GM18505 (cell line): ENCODE results near the gene PLEKHO2.
"Not testable (repeated sequence)": the region's sequence is repeated elsewhere in the genome, so short reads cannot be mapped to it uniquely, and the experiment has no call there.

Experiments used
- ATAC-seq: cut with Tn5 transposase; IDR thresholded peaks from one replicate; pipeline ENCODE4 v1.9.1; 2021; ENCODE audit not compliant: unreplicated experiment
- POLR2A ChIP-seq: IDR thresholded peaks from 4 replicates; pipeline ENCODE4 v1.6.1; 2011; ENCODE audit warnings: borderline replicate concordance; ENCODE audit not compliant: insufficient read depth, insufficient read length; ENCODE audit errors: extremely low read depth

PLEKHO2 gene, protein sequence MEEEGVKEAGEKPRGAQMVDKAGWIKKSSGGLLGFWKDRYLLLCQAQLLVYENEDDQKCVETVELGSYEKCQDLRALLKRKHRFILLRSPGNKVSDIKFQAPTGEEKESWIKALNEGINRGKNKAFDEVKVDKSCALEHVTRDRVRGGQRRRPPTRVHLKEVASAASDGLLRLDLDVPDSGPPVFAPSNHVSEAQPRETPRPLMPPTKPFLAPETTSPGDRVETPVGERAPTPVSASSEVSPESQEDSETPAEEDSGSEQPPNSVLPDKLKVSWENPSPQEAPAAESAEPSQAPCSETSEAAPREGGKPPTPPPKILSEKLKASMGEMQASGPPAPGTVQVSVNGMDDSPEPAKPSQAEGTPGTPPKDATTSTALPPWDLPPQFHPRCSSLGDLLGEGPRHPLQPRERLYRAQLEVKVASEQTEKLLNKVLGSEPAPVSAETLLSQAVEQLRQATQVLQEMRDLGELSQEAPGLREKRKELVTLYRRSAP

DNA sequence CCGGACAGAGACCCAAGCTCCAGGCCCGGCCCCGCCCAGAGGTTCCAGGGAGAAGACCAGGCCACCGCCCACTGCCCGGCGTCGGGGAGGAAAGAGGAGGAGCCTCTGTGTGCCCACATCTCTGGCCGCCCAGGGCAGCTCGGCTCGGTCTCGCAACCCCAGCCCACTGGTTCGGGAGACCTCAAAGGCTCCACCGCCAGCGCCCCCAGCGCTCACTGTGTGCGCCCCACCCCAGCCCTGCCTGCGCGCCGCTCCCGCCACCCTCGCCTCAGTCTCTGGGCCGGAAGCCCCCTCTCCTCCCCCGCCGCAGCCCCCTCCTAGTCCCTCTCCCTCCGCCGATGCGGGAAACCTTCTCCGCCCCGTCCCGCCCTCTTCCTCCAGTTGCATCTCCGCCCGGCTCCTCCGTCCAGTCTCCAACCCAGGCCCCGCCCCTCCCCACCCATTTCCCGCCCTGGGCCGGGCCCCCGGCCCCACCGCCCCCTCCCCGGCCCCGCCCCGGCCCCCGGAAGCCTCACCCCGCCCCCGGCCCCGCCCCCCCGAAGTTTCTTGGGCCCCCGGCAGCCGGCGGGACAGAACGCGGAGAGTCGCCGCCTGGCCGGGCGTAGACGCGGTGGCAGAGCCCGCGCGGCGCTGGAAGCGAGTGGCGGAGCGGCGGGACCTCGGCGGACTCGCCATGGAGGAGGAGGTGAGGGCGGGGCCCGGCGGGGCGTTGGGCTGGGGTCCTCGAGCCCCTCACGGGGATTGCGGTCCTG lies at the start of gene PLEKHO2:
Gene PLEKHO2 (plus strand): TSS at position 572 of the 752 bp plus-strand sequence. CDS start 102 bp downstream, at position 674.
- peak; percentile 53 for ATAC-seq
- peak; percentile 97 for TF ChIP-seq POLR2A

DNA sequence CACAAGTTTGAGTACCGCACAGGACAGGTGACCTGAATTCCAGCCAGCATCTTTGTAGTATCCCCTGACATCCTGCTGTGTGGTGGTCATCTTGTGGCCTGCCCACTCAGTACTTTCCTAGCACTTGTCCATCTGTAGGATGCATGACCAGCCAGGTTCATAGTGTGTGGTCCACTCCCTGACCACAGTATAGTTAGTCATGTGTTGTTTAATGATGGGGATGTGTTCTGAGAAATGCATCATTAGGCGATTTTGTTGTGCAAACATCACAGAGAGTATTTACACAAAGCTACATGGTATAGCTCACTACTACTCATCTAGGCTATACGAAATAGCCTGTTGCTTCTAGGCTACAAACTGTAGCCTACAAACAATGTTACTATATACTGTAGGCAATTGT lies 49.4 kb upstream of the PLEKHO2 start:
- no peak for TF ChIP-seq POLR2A

DNA sequence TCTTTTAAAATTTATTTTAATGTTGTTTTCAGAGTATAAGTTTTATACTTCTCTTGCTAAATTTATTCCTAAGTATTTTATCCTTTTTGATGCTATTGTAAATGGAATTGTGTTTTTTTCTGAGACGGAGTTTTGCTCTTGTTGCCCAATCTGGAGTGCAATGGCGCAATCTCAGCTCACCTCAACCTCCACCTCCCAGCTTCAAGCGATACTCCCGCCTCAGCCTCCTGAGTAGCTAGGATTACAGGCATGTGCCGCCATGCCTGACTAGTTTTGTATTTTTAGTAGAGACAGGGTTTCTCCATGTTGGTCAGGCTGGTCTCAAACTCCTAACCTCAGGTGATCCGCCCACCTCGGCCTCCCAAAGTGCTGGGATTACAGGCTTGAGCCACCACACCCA lies 46.4 kb upstream of the PLEKHO2 start:
- ATAC-seq: not testable (repeated sequence)

More for the DNA sequence above, 49.4 kb upstream of the PLEKHO2 start:
- ATAC-seq: no peak

DNA sequence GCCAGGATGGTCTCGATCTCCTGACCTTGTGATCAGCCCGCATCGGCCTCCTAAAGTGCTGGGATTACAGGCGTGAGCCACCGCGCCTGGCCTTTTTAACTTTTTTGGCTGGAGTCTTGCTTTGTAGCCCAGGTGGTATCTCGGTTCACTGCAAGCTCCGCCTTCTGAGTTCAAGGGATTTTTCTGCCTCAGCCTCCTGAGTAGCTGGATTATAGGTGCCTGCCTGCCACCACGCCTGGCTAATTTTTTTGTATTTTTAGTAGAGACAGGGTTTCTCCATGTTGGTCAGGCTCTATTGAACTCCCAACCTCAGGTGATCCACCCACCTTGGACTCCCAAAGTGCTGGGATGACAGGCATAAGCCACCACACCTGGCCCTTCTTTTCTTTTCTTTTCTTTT lies 45.8 kb upstream of the PLEKHO2 start:
- ATAC-seq: not testable (repeated sequence)

DNA sequence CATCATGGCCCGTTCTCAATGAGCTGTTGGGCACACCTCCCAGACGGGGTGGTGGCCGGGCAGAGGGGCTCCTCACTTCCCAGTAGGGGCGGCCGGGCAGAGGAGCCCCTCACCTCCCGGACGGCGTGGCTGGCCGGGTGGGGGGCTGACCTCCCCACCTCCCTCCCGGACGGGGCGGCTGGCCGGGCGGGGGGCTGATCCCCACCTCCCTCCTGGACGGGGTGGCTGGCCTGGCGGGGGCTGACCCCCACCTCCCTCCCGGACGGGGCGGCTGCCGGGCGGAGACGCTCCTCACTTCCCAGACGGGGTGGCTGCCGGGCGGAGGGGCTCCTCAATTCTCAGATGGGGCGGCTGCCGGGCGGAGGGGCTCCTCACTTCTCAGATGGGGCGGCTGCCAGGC lies 42.8 kb upstream of the PLEKHO2 start:
- not testable (repeated sequence) for ATAC-seq

DNA sequence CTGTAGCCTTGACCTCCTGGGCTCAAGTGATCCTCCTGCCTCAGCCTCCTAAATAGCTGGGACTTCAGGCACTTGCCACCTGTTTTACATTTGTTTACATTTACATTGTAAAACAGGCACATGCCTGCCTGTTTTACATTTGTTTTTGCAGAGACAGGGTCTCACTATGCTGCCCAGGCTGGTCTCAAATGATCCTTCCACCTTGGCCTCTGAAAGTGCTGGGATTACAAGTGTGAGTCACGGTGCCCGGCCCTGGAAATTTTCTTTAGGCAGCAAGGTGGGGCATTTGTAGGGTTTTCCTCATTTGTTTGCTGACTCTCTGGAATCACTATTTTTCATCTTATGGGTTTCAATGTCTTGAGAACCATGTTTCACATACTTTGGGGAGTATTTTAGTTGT lies 41.2 kb upstream of the PLEKHO2 start:
- no peak for ATAC-seq
- no peak for TF ChIP-seq POLR2A

DNA sequence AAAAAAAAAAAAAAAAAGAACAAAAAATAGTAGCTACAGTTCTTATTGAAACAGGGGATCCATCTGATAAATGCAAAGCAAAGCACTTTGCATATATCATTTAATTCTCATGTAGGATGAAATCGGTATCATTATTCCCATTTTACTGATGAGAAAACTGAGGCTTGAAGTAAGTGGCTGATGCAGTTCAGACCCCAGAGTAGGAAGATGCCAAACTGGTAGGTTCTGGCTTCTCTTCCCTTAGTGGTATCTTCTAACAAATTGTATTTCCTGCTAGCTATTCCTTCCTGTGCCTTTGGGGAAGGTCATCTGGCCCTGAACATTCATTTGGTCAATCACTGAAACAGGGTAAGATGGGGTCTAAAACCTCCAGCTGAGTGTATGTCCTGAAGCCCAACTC lies 38.2 kb upstream of the PLEKHO2 start:
- no peak for ATAC-seq
- TF ChIP-seq POLR2A: no peak

DNA sequence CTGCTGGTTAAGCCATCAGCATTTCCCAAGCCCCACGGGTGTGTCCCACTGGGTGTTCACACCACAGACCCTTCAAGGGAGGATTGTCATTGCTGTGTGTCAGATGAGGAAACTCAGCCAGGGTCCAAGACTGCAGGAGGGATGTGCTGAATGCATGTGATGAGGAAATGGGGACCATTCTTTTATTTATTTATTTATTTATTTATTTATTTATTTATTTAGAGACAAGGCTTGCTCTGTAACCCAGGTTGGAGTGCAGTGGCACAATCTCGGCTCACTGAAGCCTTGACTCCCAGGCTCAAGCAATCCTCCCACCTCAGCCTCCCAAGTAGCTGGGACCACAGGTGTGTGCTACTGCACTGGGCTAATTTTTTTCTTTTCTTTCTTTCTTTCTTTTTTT lies 37.1 kb upstream of the PLEKHO2 start:
- no peak for TF ChIP-seq POLR2A
- no peak for ATAC-seq

DNA sequence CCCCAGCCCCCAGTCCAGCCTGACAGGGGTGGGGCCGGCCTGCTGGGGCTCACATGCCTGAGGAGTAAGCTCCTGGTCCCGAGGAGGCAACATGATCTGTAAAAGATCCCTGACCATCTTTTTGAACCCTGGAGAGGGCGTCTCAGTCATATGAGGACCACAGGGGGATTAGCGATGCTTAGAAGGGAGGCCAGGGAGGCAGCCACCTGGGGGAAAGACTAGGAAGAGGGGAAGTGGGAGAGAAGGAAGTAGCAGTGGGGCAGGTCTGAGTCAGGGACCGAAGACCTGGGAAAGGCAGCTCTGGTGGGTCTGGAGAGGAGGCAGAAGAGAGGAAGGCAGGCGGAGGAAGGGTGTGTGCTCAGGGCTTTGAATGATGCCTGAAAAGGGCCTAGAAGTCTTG lies 35.2 kb upstream of the PLEKHO2 start:
- no peak for TF ChIP-seq POLR2A
- no peak for ATAC-seq

DNA sequence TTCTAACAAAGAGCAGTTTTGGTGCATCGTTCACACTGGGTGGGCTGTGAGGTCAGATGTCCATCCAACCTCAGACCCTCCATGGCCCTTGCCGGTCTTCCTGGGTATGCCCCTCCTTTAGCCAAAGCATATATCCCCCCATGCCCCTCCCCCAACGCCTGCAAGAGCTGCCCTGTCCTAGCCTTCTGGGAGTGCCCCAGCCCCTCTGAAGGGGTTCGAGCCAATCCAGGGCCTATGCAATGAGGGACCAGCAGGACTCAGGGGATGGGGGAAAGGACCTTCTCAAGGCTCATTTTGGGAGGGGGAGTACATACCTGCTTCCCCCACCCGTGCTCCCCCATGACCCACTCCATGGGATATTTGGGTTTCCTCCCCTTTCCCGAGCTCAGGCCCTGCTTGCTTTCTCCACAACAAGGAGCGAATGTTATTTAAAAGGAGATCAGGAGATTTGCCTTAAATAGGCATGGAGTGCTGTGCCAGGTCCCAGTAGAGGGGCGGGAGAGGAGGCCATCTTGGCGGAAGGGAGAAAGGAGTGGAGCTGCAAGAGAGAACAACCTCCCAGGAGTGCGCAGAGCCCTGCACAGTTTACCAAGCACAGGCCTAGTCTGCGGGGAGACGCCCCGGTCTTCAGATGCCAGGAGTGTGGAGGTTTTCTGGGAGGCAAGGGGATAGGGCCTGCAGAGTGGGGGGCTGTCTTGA lies 34.5 kb upstream of the PLEKHO2 start:
- no peak for TF ChIP-seq POLR2A
- ATAC-seq: no peak

DNA sequence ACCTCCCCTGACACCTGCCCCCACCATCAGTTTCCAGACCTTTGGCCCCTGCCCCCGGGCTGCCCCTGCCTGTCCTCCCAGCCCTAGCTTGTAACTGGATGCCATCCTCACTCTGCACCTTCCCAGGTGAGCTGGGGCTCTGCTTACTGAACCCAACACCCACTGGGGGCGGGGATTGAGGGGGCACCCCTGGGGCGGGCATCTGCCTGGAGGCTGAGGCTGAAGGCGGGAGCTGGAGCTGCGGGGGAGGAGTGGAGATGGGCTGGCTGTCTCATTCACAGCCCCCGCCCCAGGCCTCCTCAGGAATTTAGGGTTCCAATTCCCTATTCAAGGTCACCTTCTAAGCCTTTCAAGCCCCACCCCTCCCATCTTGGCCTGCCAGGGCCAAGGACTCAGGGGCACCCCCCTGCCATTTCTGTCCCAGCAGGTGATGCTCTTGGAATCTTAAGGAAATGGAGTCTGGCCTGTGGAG lies 33.9 kb upstream of the PLEKHO2 start:
- ATAC-seq: no peak
- TF ChIP-seq POLR2A: no peak

DNA sequence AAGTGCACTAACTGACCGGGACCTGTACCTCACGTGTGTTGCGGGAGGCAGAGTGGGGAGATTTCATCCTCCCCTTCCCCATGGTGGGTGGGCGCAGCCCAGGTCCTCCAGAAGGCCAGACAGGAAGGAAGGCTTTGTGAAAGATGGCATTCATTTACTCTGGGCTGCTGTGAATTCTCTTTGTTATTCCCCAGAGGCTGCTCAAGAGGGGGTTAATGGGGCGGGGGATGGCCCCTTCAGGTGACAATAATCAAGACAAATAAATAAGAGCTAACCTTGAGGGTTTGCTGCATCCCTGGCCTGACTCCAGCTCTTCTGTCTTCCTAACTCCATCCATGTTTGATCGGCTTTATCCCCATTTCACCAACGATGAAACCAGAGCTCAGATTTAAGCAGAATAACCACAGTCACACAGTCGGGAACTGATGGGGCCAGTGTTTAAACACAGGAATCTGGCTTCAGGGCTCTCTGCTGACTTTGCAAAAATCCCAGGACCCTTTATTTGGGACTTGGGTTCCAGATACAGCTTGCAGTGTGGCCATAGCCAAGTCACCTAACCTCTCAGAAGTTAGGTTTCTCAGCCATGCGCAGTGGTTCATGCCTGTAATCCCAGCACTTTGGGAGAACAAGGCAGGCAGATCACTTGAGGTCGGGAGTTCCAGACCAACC lies 32.8 kb upstream of the PLEKHO2 start:
- no peak for ATAC-seq
- TF ChIP-seq POLR2A: no peak

DNA sequence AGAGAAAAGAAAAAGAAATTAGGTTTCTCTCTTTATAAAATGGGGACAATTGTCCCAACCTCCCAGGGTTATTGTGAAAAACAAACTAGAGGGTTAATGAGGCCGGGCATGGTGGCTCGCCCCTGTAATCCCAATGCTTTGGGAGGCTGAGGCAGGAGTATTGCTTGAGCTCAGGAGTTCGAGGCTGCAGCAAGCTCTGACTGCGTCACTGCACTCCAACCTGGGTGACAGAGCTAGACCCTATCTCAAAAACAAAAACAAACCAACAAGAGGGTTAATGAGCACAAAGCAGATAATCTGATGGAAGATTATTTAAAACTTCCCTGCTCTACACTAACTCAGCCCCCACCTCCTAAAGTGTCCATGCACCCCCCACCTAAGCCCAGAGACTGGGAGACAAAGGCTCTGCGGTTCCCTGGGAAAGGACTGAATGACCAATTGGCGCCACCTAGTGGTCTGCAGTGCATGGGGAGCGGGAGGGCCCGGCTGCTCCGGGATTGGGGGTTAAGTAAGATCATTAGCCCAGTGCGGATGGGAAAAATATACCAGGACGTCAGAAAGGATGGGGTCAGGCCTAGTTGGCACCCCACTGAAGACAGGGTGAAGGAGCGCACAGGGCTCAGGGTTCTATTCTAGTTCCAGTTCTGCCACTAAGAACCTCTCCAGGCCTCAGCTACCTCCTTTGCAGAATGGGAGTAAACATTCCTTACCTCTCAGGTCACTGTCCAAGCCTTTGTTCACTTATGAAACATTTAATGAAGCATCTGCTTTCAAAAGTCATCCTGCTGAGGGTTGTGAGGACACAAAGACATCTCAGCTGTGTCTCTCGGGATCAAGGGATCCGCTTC lies 31.8 kb upstream of the PLEKHO2 start:
- TF ChIP-seq POLR2A: no peak

More for the DNA sequence above, 31.8 kb upstream of the PLEKHO2 start:
- no peak for ATAC-seq
